Measurements from ENCODE around the gene PAK6. TPM values are rescaled to one million over a fixed set of nuclear protein-coding genes. Genes with fewer than 3 reads are reported as not detected.

PAK6 gene
- total RNA-seq, 1 donor from 2014 or later: 19.9 TPM

DNA sequence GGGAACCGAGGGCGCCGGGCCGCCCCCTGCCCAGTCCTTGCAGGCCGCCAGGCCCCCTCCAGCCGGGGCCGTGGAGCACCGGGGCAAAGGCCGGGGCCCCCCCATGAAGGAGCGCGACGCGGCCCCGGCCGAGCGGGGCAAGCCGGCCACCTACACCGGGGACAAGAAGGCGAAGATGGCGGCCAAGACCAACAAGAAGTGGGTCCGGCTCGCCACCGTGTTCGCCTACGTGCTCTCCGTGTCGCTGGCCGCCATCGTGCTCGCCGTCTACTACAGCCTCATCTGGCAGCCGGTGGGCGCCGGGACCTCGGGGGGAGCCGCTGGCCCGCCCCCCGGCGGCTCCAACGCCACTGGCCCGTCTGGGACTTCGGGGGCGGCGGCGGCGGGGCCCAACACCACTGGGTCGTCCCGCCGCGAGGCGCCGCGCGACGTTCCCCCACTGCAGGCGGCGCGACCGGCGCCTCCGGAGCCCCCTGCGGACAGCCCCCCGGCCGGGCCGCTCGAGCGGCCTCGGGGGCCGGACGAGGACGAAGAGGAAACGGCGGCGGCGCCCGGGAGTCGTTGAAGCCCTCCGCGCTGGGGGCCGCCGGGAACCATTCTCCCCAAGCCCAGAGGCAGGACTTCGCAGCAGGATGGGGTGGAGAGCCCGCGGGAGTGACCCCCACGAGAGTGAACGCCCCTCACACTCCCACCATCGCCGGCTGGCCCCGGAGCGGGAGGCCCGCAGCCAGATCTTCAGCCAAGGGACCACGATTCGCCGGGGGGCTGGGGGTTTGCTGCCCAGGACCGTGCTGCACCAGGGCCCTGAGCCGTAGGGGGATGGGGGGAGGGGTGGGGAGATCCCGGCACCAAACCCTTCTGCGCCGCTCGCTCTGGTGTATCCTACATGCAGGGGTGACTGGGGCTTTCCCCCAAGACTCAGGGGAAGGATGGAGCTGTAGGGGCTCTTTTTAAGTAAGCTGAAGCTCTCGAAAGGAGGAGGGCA, 85.4 kb downstream of the PAK6 start:
- peak overlapping the region; percentile 75 for H3K27ac ChIP-seq
- no peaks in the 10 kb centered on the region for H3K9me3 ChIP-seq
- DNase-seq (ENCODE audit: extremely low spot score in 2 of 2): no peak
- H3K27me3 ChIP-seq: no peaks in the 10 kb centered on the region
- TF ChIP-seq, protein P1, sequence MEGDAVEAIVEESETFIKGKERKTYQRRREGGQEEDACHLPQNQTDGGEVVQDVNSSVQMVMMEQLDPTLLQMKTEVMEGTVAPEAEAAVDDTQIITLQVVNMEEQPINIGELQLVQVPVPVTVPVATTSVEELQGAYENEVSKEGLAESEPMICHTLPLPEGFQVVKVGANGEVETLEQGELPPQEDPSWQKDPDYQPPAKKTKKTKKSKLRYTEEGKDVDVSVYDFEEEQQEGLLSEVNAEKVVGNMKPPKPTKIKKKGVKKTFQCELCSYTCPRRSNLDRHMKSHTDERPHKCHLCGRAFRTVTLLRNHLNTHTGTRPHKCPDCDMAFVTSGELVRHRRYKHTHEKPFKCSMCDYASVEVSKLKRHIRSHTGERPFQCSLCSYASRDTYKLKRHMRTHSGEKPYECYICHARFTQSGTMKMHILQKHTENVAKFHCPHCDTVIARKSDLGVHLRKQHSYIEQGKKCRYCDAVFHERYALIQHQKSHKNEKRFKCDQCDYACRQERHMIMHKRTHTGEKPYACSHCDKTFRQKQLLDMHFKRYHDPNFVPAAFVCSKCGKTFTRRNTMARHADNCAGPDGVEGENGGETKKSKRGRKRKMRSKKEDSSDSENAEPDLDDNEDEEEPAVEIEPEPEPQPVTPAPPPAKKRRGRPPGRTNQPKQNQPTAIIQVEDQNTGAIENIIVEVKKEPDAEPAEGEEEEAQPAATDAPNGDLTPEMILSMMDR (IDR thresholded peaks at IDR 0.05): no peak
- TF ChIP-seq POLR2AphosphoS5 (IDR thresholded peaks at IDR 0.05; ENCODE audit: insufficient read depth in 1 of 2, low read depth in 1 of 2) (no peak), POLR2A (IDR thresholded peaks at IDR 0.05) (no peak)
- intact Hi-C loops (cut with DNase I): no loop called here
- peaks cover 31% of the 10 kb centered on the region for H3K4me1 ChIP-seq
- no peaks in the 10 kb centered on the region for H3K36me3 ChIP-seq
- H3K4me3 ChIP-seq: peak overlapping the region; percentile 73 to 85

DNA sequence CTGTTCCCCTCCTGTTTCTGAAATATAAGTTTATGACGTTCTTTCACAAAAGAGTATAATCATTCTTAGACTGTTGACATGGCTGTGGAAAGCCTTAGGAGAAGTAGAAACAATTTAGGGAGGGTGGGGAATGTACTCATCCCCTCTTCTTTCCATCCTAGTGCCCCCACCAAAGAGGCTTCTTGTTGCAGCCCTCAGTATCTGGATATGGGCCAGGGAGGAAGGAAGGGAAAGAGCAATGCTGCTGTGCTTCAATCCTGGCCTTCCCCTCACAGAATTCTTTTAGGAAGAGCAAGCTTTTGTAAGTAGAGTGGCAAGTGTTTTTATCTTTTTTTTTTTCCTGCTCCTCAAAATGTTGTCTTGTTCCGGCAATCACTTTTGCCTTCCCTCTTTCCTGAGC, 86.3 kb downstream of the PAK6 start:
- intact Hi-C loops (cut with DNase I): no loop called here
- Histone ChIP-seq H3K27ac (peak overlapping the region; percentile 75), H3K9me3 (no peaks in the 10 kb centered on the region), H3K4me3 (peak overlapping the region; percentile 73 to 85), H3K36me3 (no peaks in the 10 kb centered on the region), H3K27me3 (no peaks in the 10 kb centered on the region), H3K4me1 (peaks cover 37% of the 10 kb centered on the region)
- TF ChIP-seq POLR2AphosphoS5 (IDR thresholded peaks at IDR 0.05; ENCODE audit: insufficient read depth in 1 of 2, low read depth in 1 of 2) (no peak), POLR2A (IDR thresholded peaks at IDR 0.05) (no peak)
- TF ChIP-seq, protein P1 (IDR thresholded peaks at IDR 0.05): no peak
- DNase-seq (ENCODE audit: extremely low spot score in 2 of 2): no peak

DNA sequence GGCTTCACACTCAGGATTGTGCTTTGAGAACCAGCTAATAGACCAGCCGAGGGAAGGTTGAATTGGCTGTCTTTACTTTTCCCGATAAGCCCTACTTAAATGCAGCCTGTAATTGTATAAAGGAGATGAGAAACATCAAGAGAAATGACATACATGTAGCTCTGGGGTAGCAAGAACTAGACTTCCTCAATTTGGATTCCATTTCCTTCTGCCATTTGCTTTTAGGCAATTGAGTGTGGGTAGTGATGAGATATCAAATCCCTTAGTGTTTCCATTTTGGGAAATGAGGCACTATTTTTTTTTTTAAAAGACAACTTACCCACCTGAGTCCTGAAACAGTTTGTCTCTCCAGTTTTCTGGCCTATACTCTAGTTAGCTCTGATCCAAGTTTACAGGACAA, 86.8 kb downstream of the PAK6 start:
- Histone ChIP-seq H3K4me1 (peaks cover 42% of the 10 kb centered on the region), H3K27ac (no peak overlapping the region), H3K27me3 (no peaks in the 10 kb centered on the region), H3K9me3 (no peaks in the 10 kb centered on the region), H3K36me3 (no peaks in the 10 kb centered on the region), H3K4me3 (no peak overlapping the region)
- no peak for DNase-seq (ENCODE audit: extremely low spot score in 2 of 2)
- TF ChIP-seq POLR2A (IDR thresholded peaks at IDR 0.05): no peak
- intact Hi-C loops (cut with DNase I): no loop called here

Other genes starting within 250 kb of the PAK6 start
- gene SRP14, start 199.9 kb upstream of the PAK6 start, total RNA-seq: 409 TPM
- 2.9 TPM for gene BMF, start 130.2 kb upstream of the PAK6 start, total RNA-seq
- gene BUB1B, start 78.0 kb upstream of the PAK6 start, total RNA-seq: 5.6 TPM
- gene ANKRD63, start 44.0 kb downstream of the PAK6 start, total RNA-seq: not detected
- gene PLCB2, start 68.9 kb downstream of the PAK6 start, total RNA-seq: 14.0 TPM
- gene INAFM2, start 84.6 kb downstream of the PAK6 start, total RNA-seq: 5.2 TPM
- gene CCDC9B, start 101.9 kb downstream of the PAK6 start, total RNA-seq: 16.0 TPM
- 9.8 TPM for gene PHGR1, start 112.0 kb downstream of the PAK6 start, total RNA-seq
- 0.74 TPM for gene DISP2, start 119.2 kb downstream of the PAK6 start, total RNA-seq
- gene KNSTRN, start 143.7 kb downstream of the PAK6 start, total RNA-seq: 13.5 TPM
- gene IVD, start 166.7 kb downstream of the PAK6 start, total RNA-seq: 30.4 TPM
- 9.6 TPM for gene BAHD1, start 201.9 kb downstream of the PAK6 start, total RNA-seq
- gene CHST14, start 231.9 kb downstream of the PAK6 start, total RNA-seq: 8.6 TPM

All from vagina (tissue), 2 donors.